NCI-H2196 treated with DMSO at 0.1 percent for 48 hours (cell line): ENCODE data around the gene CMSS1.

Experiments used
- DNase-seq: peaks from one replicate; lab custom pipeline; 2025; ENCODE audit not compliant: unreplicated experiment; lab: John Stamatoyannopoulos, UW

CMSS1 gene

DNA sequence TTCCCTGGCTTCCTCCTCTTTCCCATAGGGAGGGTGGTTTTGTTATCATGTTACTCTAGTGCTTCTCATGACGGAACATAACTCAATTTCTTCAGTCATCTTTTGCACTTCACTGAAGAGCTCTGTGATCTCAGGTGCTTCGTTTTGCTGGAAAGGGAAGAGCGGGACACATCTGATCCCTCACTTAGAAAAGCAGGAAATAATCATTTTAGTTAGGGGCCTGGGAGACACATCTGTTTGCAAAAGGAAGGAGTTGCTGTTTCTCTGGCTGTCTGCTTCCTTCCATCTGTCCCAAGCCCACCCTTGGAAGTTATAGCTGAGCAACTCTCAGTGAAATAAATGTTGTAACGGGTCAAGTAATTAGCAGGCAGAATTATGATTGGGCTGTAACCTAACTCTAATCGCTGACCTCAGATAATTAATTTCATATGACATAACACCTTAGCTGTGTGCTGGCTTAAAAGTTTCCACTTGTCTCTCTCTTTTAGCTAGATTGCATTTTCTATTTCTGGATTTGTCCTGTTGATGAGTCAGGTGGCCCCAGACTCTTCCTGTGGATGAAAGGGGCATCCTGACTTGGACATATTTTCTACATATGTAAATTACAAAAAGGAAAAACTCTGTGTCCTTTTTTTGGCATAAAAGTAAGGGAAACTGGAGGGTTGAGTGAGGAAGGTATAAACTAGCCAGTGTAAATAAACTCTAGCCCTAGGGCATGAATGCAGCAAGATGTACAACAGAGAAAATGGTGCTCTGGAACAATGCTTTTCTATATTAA lies 307.7 kb downstream of the CMSS1 start:
- DNase-seq, result no peak

DNA sequence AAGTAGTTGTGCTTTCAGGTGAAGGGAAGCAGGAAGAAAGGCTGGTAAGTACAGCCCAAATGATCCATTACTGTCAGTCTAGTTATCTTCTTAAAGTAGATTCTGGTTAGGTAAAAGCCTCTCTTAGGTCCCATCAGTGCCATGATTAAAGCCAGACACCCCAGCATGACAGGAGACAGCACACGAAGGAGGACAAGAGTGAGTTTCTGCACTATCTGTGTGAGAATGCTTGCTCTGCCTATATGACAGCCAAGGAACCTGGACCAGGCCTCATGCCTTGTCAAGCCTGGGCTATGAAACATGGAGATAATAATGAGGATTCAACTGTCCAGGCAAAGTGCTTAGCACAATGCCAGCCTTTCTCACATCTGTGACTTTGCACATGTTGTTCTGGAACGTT lies 310.1 kb downstream of the CMSS1 start:
- DNase-seq, result no peak

DNA sequence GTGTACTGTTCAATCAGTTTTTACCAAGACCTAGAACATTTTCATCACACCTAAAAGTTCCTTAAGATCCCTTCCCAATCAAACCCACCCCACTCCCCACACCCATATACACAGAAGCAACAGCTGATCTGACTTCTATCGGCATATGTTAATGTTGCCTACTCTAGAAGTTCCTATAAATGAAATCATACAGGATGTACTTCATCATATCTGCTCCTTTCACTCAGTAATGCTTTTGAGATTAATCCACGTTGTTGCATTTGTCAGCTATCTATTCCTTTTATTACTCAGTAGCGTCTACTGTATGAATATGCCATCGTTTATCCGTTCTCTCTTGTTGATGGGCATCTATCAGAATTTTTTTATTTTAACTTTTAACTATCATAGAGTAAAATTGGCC lies 310.9 kb downstream of the CMSS1 start:
- DNase-seq, result no peak

DNA sequence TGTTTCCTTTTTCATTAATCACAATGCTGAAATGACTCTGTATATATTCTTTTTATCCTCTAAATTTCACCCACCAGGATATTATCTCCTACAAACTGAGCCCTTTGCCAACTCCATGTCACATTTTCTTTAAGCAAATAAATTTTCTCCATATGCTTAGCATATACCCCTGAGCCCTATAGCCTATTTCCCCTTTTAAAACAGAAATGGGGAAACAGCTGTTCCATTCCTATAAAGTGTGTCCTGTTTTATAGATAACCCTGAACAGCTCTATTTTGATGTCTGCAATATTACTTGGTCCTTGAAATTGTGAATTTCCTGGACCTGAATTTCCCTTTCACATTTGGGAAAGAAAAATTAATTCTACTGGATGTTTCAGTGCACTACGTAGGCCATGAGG lies 312.3 kb downstream of the CMSS1 start:
- no peak for DNase-seq

DNA sequence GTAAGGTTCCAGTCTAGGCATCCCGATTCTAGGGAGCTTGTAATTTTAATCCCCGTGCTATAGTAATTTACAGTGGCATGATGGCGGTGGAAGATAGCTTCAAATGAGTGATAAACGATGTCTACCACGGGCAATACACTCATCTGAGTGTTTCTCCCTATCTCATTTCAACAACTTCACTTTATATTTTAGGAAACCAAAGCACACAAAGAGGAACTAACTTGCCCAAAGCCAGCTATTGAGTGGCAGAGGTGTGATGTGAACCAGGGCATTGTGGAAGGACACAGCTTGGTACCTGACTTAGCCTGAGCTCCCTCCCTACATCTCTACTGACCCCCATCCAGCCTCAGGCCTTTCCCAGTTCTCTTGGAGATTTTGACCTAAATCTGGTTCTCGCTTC lies 313.6 kb downstream of the CMSS1 start:
- DNase-seq, result no peak

DNA sequence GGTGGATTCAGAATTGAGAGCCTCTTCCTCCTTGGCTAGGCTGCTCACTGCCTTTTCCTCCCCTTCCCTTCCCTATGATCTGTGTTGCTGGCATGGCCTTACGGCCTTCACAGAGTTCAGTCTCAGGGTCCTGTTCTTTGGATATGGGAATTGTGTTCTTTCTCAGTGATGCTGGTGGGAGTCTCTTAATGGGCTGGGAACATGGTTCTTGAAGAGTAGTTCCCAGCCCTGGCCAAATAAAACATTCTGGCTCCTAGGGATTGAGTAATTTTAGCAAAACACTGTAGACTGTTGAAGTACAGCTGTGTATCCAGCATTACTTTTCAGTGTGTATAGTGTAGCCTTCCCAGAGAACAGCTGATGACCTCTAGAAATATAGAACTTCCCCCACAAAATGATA lies 319.3 kb downstream of the CMSS1 start:
- DNase-seq, result no peak

DNA sequence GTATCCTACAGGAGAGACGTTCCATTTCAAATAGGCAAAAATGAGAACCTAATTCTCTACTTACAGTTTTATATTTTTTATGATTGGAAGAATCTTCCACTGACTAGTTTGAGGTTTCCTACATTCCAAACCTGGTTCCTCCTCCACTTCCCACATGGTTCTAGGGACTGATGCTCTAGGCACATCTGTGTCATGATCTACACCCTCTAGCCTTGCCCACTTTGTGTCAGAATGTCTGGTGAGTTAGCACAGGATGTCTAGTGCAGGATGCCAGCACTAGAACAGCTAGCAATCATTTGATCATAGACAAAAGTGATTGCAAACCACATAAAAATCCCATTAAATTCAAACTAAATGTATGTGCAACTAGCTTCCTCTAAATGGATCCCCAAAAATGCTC lies 323.3 kb downstream of the CMSS1 start:
- no peak for DNase-seq

DNA sequence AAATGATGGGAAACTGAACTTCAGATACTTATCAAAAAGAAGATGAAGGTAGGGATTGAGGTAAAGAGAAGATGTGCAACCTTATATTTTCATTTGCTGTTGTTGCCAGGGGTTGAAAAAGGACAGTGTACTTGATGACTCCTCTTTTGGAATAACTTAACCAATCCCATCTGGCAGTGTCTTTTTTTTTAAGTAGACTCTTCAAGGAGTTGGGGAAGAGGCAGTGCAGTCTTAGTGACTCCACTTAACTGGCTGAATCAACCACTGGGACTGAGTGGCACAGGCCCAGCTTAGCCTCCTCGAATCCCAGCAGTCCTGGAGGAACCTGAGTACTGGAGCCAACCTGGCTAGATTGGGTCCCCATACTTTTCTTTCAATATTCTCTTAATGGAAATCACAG lies 323.9 kb downstream of the CMSS1 start:
- no peak for DNase-seq

DNA sequence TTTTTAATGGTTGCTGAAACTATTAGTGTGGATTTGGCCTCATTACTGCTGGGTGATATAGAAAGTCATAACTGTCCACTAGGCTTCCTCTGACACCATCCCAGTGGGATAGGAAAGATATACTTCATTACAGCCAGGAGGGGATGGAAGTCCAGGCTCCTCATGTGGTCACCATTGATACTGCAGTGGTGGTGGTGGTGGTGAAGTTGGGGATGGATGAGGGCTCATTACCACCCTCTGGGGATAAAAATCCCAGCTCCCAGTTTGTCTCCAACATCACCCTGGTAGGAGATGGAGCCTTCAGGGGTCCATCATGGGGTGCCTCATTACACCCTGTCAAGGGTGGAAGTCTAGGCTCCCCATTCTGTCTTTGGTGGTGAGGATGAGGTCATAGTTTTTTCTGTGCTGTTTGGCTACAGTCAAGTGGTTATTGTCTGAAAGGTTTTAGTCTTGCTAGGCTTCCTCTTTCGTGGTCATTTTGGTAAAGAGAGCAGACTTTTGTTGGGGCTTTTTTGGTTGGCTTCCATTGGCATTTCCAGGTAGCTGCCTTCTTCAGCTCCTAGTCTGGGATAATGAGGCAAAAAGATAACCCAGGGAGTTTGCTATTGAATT lies 326.7 kb downstream of the CMSS1 start:
- no peak for DNase-seq

DNA sequence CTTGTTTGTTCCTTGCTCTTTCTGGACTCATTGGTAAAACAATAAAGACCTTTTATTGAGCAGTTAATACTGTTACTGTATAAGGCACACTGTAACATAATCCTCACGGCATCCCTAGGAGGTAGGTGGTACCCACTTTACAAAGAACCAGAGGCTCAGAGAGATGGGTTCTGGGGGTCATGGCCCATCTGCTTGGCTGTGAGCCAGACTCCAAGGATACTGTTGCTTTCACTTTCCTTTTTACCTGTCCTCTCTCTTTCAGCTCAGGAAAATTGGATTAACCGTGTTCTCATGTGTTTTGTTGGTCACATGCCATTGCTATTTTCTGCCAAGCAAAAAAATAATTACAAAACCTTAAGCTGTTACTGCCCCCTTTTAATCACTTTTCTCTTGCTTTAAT lies 331.5 kb downstream of the CMSS1 start:
- no peak for DNase-seq

DNA sequence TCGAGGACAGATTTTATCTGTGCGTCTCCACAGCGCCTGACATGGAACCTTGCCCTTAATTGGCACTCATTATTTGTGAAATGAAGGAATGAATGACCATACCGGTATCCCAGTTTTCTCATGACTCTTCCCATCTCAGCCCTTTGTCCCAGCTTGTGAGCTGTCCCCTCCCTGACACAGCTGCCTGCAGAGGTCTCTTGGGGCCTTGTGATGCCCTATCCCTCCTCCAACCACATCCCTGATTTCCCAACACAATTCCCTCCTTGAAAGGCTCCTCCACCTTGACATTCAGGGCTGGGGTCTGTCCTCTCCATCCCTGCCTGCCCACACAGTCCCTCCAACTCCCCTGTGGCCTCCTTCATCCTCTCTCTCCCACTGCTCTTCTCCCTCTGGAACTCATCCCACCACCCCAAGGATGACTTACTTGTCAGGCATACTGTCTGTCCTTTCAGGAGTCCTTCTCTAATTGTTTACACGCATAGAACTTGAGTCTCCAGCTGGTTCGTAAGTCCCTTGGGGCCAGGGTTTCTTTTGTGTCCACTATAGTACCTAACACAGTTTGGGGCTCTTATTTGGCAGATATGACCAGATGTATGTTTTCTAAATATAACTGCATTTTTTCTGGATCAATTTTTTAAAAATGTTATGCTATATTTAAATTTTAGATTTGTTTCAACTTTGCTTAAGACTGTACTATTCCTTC lies 332.2 kb downstream of the CMSS1 start:
- no peak for DNase-seq

DNA sequence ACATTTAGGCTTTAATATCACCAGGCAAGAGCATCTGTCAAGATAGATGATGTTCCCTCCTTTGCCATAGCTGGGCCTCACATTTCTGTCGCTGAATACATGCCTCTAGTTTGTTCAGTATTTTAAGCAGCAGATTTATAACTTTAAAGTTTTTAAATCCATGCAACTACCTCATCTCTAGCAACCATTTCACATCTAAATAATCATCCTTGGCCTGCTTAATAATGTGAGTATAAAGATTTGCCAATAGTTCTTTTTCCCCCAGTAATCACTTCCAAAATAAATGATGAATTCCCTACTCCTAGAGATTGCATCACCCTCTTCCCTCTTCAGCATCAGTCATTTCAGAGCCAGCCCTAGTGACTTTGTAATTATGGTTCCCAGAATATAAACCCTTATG lies 332.8 kb downstream of the CMSS1 start:
- no peak for DNase-seq

- DNase-seq, result no peak
Measured at GRCh38 chr3:100151024-100151707, 333.5 kb downstream of the CMSS1 start.

DNA sequence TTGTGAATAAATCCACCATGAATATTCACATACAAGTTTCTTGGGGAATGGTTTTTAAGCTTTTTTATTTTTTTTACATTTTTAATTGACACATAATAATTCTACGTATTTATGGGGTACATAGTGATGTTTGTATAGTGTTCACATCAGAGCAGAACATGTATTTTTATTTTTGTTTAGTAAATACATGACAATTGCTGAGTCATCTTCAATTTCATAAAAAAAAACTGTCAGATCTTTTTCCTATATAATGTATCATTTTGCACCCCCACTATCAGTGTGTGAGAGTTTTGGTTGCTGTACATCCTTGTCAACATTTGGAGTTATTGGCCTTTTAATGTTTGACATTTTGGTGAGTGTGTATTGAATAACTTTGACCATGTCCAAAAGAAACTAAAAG lies 336.5 kb downstream of the CMSS1 start:
- no peak for DNase-seq

- DNase-seq, result no peak
Measured at GRCh38 chr3:100155128-100155527, 337.5 kb downstream of the CMSS1 start.

GRCh38 chr3:100155590-100155989 lies 337.9 kb downstream of the CMSS1 start:
- no peak for DNase-seq

GRCh38 chr3:100157685-100158084 lies 340.0 kb downstream of the CMSS1 start:
- DNase-seq, result no peak

- peak; percentile 17 for DNase-seq
Measured at GRCh38 chr3:100158918-100159330, 341.3 kb downstream of the CMSS1 start.

- no peak for DNase-seq
Measured at GRCh38 chr3:100159331-100160153, 341.9 kb downstream of the CMSS1 start.

DNA sequence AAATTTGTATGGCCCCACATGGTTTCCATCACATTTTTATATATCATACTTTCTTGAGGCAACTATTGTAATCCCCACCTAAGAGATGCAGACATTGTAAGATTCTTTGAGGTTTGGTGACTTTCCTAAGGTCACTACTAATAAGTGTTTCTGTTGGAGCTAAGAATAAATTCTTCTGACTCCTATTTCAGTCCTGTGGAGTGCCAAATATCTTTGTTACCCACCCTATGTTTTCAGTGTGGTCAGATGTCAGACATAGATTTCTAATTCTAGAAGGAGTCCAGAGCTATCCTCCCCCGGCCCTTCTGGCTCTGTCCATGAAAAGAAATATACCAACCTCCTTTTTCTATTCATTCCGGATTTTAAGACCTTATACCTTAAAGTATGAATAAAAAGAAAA lies 342.9 kb downstream of the CMSS1 start:
- no peak for DNase-seq

- DNase-seq, result no peak
Measured at GRCh38 chr3:100163787-100164186, 346.1 kb downstream of the CMSS1 start.
